IMR-90 (cell line): ENCODE results near the gene IL24. TPM values are rescaled to one million over a fixed set of nuclear protein-coding genes. Genes with fewer than 3 reads are reported as not detected.
A peak's percentile ranks its signal among the peaks of the same experiment; 100 is the strongest.

Experiments used
- ATAC-seq: fragments of 200-7000 bp; cut with Tn5 transposase; 2 replicates; pipeline ENCODE4 v1.9.1; 2020; ENCODE audit warnings: low read depth, mild to moderate bottlenecking, moderate library complexity
- BruUV-seq: library from RNA; stranded (reverse); fragments of 400-500 nt; replicated peaks from 2 replicates; lab custom pipeline; 2021; lab: Mats Ljungman, UMichigan
- CTCF ChIA-PET: fragments of 300-600 bp; formaldehyde crosslinking; extraction: SDS; loops from one replicate; lab custom pipeline; 2021; ENCODE audit warnings: antibody characterized with exemption; lab: Yijun Ruan, JAX
- POLR2A ChIA-PET: fragments of 300-600 bp; sonication (Branson Sonifier 250); formaldehyde crosslinking; loops from one replicate; lab custom pipeline; 2022; ENCODE audit warnings: antibody characterized with exemption; ENCODE audit not compliant: unreplicated experiment; lab: Charles Lee
- DNase-seq: peaks from one replicate; pipeline ENCODE4 v3.0.0; 2013
- H2AFZ ChIP-seq: replicated peaks from 2 replicates; pipeline ENCODE3; 2013; ENCODE audit warnings: low read length, mild to moderate bottlenecking; ENCODE audit not compliant: poor library complexity
- H2AK5ac ChIP-seq: 2 replicates; pipeline ENCODE4 v1.6.1; 2013; ENCODE audit warnings: low read depth, low read length, inconsistent platforms
- H2AK9ac ChIP-seq: replicated peaks from 2 replicates; pipeline ENCODE3; 2013; ENCODE audit warnings: mild to moderate bottlenecking, low read depth, low read length, moderate library complexity; ENCODE audit not compliant: poor library complexity
- H2BK120ac ChIP-seq: 2 replicates; pipeline ENCODE4 v1.6.1; 2013; ENCODE audit warnings: low read depth, low read length, inconsistent platforms
- H2BK15ac ChIP-seq: 3 replicates; pipeline ENCODE4 v1.6.1; 2013; ENCODE audit warnings: low read depth, low read length, inconsistent platforms
- H2BK20ac ChIP-seq: 2 replicates; pipeline ENCODE4 v1.6.1; 2013; ENCODE audit warnings: low read depth, mild to moderate bottlenecking, inconsistent platforms, low read length, moderate library complexity
- H2BK5ac ChIP-seq: 2 replicates; pipeline ENCODE4 v1.6.1; 2013; ENCODE audit warnings: mild to moderate bottlenecking, low read depth, low read length, inconsistent platforms; ENCODE audit not compliant: poor library complexity, severe bottlenecking
- H3K14ac ChIP-seq: replicated peaks from 2 replicates; pipeline ENCODE4 v1.6.1; 2013; ENCODE audit warnings: low read depth, low read length, inconsistent platforms
- H3K18ac ChIP-seq: 2 replicates; pipeline ENCODE4 v1.6.1; 2013; ENCODE audit warnings: low read depth, low read length, control low read depth
- H3K23ac ChIP-seq: 2 replicates; pipeline ENCODE4 v1.6.1; 2013; ENCODE audit warnings: low read depth, low read length, inconsistent platforms
- H3K27ac ChIP-seq: 2 replicates; pipeline ENCODE4 v1.5.1; 2013; ENCODE audit warnings: mild to moderate bottlenecking, control low read depth, low read length; ENCODE audit not compliant: insufficient read depth
- H3K27me3 ChIP-seq: 2 replicates; pipeline ENCODE4 v1.6.1; 2013; ENCODE audit warnings: low read length; ENCODE audit not compliant: control insufficient read depth, insufficient read depth
- H3K36me3 ChIP-seq: 2 replicates; pipeline ENCODE4 v1.6.1; 2013; ENCODE audit warnings: low read length, mixed read lengths; ENCODE audit not compliant: control insufficient read depth, insufficient read depth
- H3K4ac ChIP-seq: 2 replicates; pipeline ENCODE4 v1.6.1; 2013; ENCODE audit warnings: low read depth, low read length, inconsistent platforms
- H3K4me1 ChIP-seq: 2 replicates; pipeline ENCODE4 v1.6.1; 2013; ENCODE audit warnings: low read length, mixed read lengths; ENCODE audit not compliant: control insufficient read depth, insufficient read depth
- H3K4me2 ChIP-seq: 2 replicates; pipeline ENCODE4 v1.6.1; 2013; ENCODE audit warnings: low read depth, mild to moderate bottlenecking, control low read depth, low read length, moderate library complexity
- H3K4me3 ChIP-seq: 2 replicates; pipeline ENCODE4 v1.5.1; 2013; ENCODE audit warnings: low read depth, mild to moderate bottlenecking, control low read depth, low read length, moderate library complexity; ENCODE audit not compliant: insufficient read depth
- H3K56ac ChIP-seq: 2 replicates; pipeline ENCODE4 v1.6.1; 2013; ENCODE audit warnings: low read length, inconsistent platforms; ENCODE audit not compliant: insufficient read depth; ENCODE audit errors: extremely low read depth
- H3K79me1 ChIP-seq, 2 experiments: 2 replicates each; pipeline ENCODE4 v1.6.1; 2013; ENCODE audit warnings: low read length in 2 of 2, inconsistent platforms in 1 of 2, low read depth in 1 of 2
- H3K9ac ChIP-seq: 2 replicates; pipeline ENCODE4 v1.6.1; 2013; ENCODE audit warnings: low read depth, low read length, control low read depth
- H3K9me1 ChIP-seq: 2 replicates; pipeline ENCODE4 v1.6.1; 2013; ENCODE audit warnings: low read length, inconsistent platforms; ENCODE audit not compliant: insufficient read depth
- H3K9me3 ChIP-seq: 2 replicates; pipeline ENCODE4 v1.6.1; 2013; ENCODE audit warnings: low read length; ENCODE audit not compliant: control insufficient read depth, insufficient read depth
- H4K20me1 ChIP-seq: 2 replicates; pipeline ENCODE4 v1.6.1; 2013; ENCODE audit warnings: low read length, inconsistent platforms; ENCODE audit not compliant: insufficient read depth
- H4K5ac ChIP-seq: 2 replicates; pipeline ENCODE4 v1.6.1; 2013; ENCODE audit warnings: mild to moderate bottlenecking, low read depth, low read length, control low read depth
- H4K8ac ChIP-seq, 2 experiments: 2 replicates each; pipeline ENCODE4 v1.6.1; 2013; ENCODE audit warnings: low read depth in 2 of 2, low read length in 2 of 2, control low read depth in 1 of 2, inconsistent platforms in 1 of 2
- H4K91ac ChIP-seq: 2 replicates; pipeline ENCODE4 v1.6.1; 2013; ENCODE audit warnings: low read depth, low read length, inconsistent platforms; ENCODE audit not compliant: insufficient read depth
- MAFK ChIP-seq: IDR thresholded peaks from 2 replicates; pipeline ENCODE4 v1.6.1; 2012; ENCODE audit warnings: low read depth, low read length, improper control_type of control experiment
- WGBS, 2 experiments: methylation state at CpG; one replicate each; pipeline versions ENCODE4 v1.1.5 to v1.1.7; 2013; ENCODE audit warnings: missing lambda C conversion rate in 2 of 2; ENCODE audit not compliant: insufficient read length in 1 of 2; ENCODE audit errors: extremely low coverage in 2 of 2; 5-methylcytosine and 5-hydroxymethylcytosine counted together
- dilution Hi-C: fragments of 300-500 bp; cut with HindIII; formaldehyde crosslinking; loops from one replicate; pipeline ENCODE4 v1.14.3; 2018; ENCODE audit warnings: low sequenced_read_pairs; ENCODE audit not compliant: unreplicated experiment
- in situ Hi-C: fragments of 300-500 bp; cut with MboI; formaldehyde crosslinking; loops from 3 replicates; pipeline ENCODE4 v1.14.3; 2019; ENCODE audit warnings: low sequenced_read_pairs, inconsistent platforms, mixed read lengths
- intact Hi-C: fragments of 100-400 bp; cut with micrococcal nuclease; formaldehyde crosslinking; loops from 2 replicates; pipeline ENCODE4 v1.10.0; 2022
- polyA plus RNA-seq, 3 experiments: library from polyadenylated mRNA; depleted of rRNA; stranded (reverse); fragments of >200 nt; gene quantifications; 2 replicates each; pipeline ENCODE4 v1.2.3, GENCODE V29; 2012; ENCODE audit warnings: low replicate concordance in 1 of 3
- total RNA-seq: library from RNA; depleted of rRNA; stranded (reverse); fragments of >200 nt; gene quantifications from 2 replicates; pipeline ENCODE4 v1.2.3, GENCODE V29; 2012

IL24 gene
- total and polyA plus RNA-seq, 2 of the 4 experiments (the other 2 are of a cell fraction): 0.12 to 0.18 TPM

- no peak for TF ChIP-seq MAFK
Observed at GRCh38 chr1:206895837-206896242, 1.4 kb upstream of the IL24 start (continued).

- Histone ChIP-seq H4K5ac (peak overlapping the region; percentile 62), H2AK9ac (no peak overlapping the region), H3K9me3 (no peaks in the 10 kb centered on the region), H3K9ac (no peak overlapping the region), H3K4me2 (no peak overlapping the region; the same call in 1 of the 2 replicates), H2AK5ac (peak overlapping the region; percentile 92), H3K23ac (peak overlapping the region; percentile 85; the same call in 1 of the 2 replicates), H3K4me3 (no peak overlapping the region), H3K18ac (peak overlapping the region; percentile 86), H4K91ac (peak overlapping the region; percentile 74), H3K4me1 (peaks cover 36% of the 10 kb centered on the region), H4K20me1 (no peaks in the 10 kb centered on the region), H2BK20ac (peak overlapping the region; percentile 90), H3K36me3 (no peaks in the 10 kb centered on the region), H4K8ac (peak overlapping the region; percentile 20 to 88; a peak in 3 of 4 replicates), H2AFZ (peak overlapping the region; percentile 67), H3K56ac (0 out of 2 replicates have a peak overlapping the region, but pooled peaks have one; percentile 26), H3K79me1 (peaks cover 0 to 23% of the 10 kb centered on the region in 2 experiments; a peak in 1 of 4 replicates), H2BK120ac (peak overlapping the region; percentile 88), H3K4ac (peak overlapping the region; percentile 82), H3K27me3 (no peaks in the 10 kb centered on the region), H2BK5ac (peak overlapping the region; percentile 68), H3K27ac (peak overlapping the region; percentile 24; the same call in 1 of the 2 replicates), H2BK15ac (peak overlapping the region; percentile 96), H3K14ac (peak overlapping the region; percentile 94), H3K9me1 (peaks cover 39% of the 10 kb centered on the region)
- DNase-seq: no peak
- BruUV-seq: no TSS peak
- in situ Hi-C loops: no loop called here
- no CpG with 5 or more reads among the region's 3 CpGs for WGBS, 2 experiments
- peak; percentile 8 for ATAC-seq
- no peak for TF ChIP-seq MAFK
- ChIA-PET POLR2A (no interaction called here), CTCF (interaction anchor here (0.8 kb wide), 1 partner anchor 87 kb away, joined by 3 read pairs; no protein-coding TSS in a partner anchor)
- intact Hi-C loops: no loop called here
- dilution Hi-C loops: no loop called here
Observed at GRCh38 chr1:206896261-206896660, 982 bp upstream of the IL24 start.
